ENCODE results near the gene ARV1. TPM values are rescaled to one million over a fixed set of nuclear protein-coding genes. Genes with fewer than 3 reads are reported as not detected.
"Not testable (repeated sequence)": the region's sequence is repeated elsewhere in the genome, so short reads cannot be mapped to it uniquely, and the experiment has no call there.

The ARV1 gene
- total RNA-seq, 1 donor from 2014 or later, result 14.0 TPM

GRCh38 chr1:231016966-231017365 lies 38.1 kb downstream of the ARV1 start:
- peaks cover 14% of the 10 kb centered on the region for H3K36me3 Mint-ChIP-seq (ENCODE audit: low read depth)
- peak overlapping the region; percentile 5 for H3K27ac Mint-ChIP-seq (ENCODE audit: unreplicated experiment)
- H3K4me3 Mint-ChIP-seq (ENCODE audit: unreplicated experiment), result no peak overlapping the region
- DNase-seq (ENCODE audit: low spot score), result no peak
- H3K9me3 Mint-ChIP-seq (ENCODE audit: low read depth), result no peaks in the 10 kb centered on the region
- no peaks in the 10 kb centered on the region for H3K27me3 Mint-ChIP-seq (ENCODE audit: low read depth)
- TF ChIP-seq, protein P1, sequence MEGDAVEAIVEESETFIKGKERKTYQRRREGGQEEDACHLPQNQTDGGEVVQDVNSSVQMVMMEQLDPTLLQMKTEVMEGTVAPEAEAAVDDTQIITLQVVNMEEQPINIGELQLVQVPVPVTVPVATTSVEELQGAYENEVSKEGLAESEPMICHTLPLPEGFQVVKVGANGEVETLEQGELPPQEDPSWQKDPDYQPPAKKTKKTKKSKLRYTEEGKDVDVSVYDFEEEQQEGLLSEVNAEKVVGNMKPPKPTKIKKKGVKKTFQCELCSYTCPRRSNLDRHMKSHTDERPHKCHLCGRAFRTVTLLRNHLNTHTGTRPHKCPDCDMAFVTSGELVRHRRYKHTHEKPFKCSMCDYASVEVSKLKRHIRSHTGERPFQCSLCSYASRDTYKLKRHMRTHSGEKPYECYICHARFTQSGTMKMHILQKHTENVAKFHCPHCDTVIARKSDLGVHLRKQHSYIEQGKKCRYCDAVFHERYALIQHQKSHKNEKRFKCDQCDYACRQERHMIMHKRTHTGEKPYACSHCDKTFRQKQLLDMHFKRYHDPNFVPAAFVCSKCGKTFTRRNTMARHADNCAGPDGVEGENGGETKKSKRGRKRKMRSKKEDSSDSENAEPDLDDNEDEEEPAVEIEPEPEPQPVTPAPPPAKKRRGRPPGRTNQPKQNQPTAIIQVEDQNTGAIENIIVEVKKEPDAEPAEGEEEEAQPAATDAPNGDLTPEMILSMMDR (IDR thresholded peaks at IDR 0.05), result no peak
- peaks cover 11% of the 10 kb centered on the region for H3K4me1 Mint-ChIP-seq (ENCODE audit: low read depth)

DNA sequence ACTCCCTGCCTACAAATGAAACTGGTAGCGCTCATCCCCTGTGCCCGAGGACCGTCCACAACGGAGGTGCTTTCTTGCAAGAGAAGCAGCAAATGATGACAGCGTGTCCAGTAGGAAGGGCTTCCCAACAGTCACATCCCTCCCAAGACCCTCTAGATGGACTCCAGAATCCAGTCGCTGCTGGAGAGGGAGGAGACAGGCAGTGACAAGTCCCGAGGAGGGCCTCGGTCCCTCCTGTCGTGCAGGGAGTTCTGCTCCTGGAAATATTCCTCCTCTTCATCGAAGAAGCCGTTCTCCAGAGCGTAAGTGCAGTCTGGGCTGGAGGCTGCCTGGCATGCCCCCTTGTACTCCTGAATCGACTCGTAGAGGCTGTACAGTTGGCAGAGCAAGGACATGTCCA lies 40.8 kb downstream of the ARV1 start:
- Mint-ChIP-seq H3K4me3 (ENCODE audit: unreplicated experiment) (no peak overlapping the region), H3K36me3 (ENCODE audit: low read depth) (peaks cover 12% of the 10 kb centered on the region), H3K9me3 (ENCODE audit: low read depth) (no peaks in the 10 kb centered on the region), H3K27me3 (ENCODE audit: low read depth) (no peaks in the 10 kb centered on the region), H3K27ac (ENCODE audit: unreplicated experiment) (no peak overlapping the region), H3K4me1 (ENCODE audit: low read depth) (peaks cover 11% of the 10 kb centered on the region)
- TF ChIP-seq, protein P1 (IDR thresholded peaks at IDR 0.05), result no peak
- no peak for DNase-seq (ENCODE audit: low spot score)

- no peak for DNase-seq (ENCODE audit: low spot score)
- H3K4me3 Mint-ChIP-seq (ENCODE audit: unreplicated experiment), result no peak overlapping the region
- H3K27ac Mint-ChIP-seq (ENCODE audit: unreplicated experiment), result no peak overlapping the region
- H3K36me3 Mint-ChIP-seq (ENCODE audit: low read depth), result peaks cover 11% of the 10 kb centered on the region
- TF ChIP-seq, protein P1 (IDR thresholded peaks at IDR 0.05), result no peak
- H3K9me3 Mint-ChIP-seq (ENCODE audit: low read depth), result no peaks in the 10 kb centered on the region
- H3K4me1 Mint-ChIP-seq (ENCODE audit: low read depth), result peaks cover 11% of the 10 kb centered on the region
- H3K27me3 Mint-ChIP-seq (ENCODE audit: low read depth), result no peaks in the 10 kb centered on the region
These were observed 41.3 kb downstream of the ARV1 start for GRCh38 chr1:231020139-231020601.

- H3K27ac Mint-ChIP-seq (ENCODE audit: unreplicated experiment), result no peak overlapping the region
- peaks cover 8% of the 10 kb centered on the region for H3K36me3 Mint-ChIP-seq (ENCODE audit: low read depth)
- no peak overlapping the region for H3K4me3 Mint-ChIP-seq (ENCODE audit: unreplicated experiment)
- H3K27me3 Mint-ChIP-seq (ENCODE audit: low read depth), result no peaks in the 10 kb centered on the region
- H3K9me3 Mint-ChIP-seq (ENCODE audit: low read depth), result no peaks in the 10 kb centered on the region
- peaks cover 11% of the 10 kb centered on the region for H3K4me1 Mint-ChIP-seq (ENCODE audit: low read depth)
- TF ChIP-seq, protein P1 (IDR thresholded peaks at IDR 0.05), result no peak
- DNase-seq (ENCODE audit: low spot score), result no peak
These were observed 41.9 kb downstream of the ARV1 start for GRCh38 chr1:231020816-231021215.

DNA sequence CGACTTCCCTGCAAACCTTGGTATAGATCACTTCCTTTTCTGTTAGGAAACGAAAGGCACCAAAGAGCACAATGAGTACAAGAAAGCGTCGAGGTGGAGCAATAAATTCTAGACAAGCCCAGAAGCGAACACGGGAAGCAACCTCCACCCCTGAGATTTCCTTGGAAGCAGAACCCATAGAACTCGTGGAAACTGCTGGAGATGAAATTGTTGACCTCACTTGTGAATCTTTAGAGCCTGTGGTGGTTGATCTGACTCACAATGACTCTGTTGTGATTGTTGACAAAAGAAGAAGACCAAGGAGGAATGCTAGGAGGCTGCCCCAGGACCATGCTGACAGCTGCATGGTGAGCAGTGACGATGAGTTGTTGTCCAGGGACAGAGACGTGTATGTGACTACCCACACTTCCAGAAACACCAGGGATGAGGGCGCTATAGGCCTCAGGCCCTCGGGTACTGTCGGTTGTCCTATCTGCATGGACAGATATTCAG lies 42.7 kb downstream of the ARV1 start:
- Mint-ChIP-seq H3K27me3 (ENCODE audit: low read depth) (no peaks in the 10 kb centered on the region), H3K27ac (ENCODE audit: unreplicated experiment) (no peak overlapping the region), H3K4me1 (ENCODE audit: low read depth) (peaks cover 7% of the 10 kb centered on the region), H3K4me3 (ENCODE audit: unreplicated experiment) (no peak overlapping the region), H3K36me3 (ENCODE audit: low read depth) (peaks cover 8% of the 10 kb centered on the region), H3K9me3 (ENCODE audit: low read depth) (no peaks in the 10 kb centered on the region)
- no peak for DNase-seq (ENCODE audit: low spot score)
- TF ChIP-seq, protein P1 (IDR thresholded peaks at IDR 0.05), result no peak

DNA sequence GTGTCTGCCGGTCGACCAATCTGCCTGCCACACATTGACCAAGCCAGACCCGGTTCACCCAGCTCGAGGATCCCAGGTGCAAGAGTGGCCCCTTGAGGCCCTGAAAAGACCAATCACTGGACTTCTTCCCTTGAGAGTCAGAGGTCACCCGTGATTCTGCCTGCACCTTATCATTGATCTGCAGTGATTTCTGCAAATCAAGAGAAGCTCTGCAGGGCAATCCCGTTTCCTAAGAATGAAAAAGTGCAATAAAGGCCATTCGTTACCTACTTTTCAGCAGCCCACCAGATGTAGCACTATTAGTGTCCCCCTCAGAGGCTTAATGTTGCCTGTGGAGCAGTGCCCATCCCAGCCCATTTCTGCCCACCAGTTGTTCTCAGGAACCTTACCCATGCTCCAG lies 43.6 kb downstream of the ARV1 start:
- not testable (repeated sequence) for H3K27ac Mint-ChIP-seq (ENCODE audit: unreplicated experiment); H3K4me1 Mint-ChIP-seq (ENCODE audit: low read depth); H3K36me3 Mint-ChIP-seq (ENCODE audit: low read depth); H3K4me3 Mint-ChIP-seq (ENCODE audit: unreplicated experiment); H3K9me3 Mint-ChIP-seq (ENCODE audit: low read depth); DNase-seq (ENCODE audit: low spot score); H3K27me3 Mint-ChIP-seq (ENCODE audit: low read depth)
